Activated T-cell treated with anti-CD3 and anti-CD28 coated beads, Interleukin-2, amount 50 U/mL, for 4 hours (primary cell): ENCODE data around the gene AVEN. TPM values are rescaled to one million over a fixed set of nuclear protein-coding genes. Genes with fewer than 3 reads are reported as not detected.
"Not testable (repeated sequence)": the region's sequence is repeated elsewhere in the genome, so short reads cannot be mapped to it uniquely, and the experiment has no call there.

Experiments used
- ATAC-seq, 2 donors: fragments of 200-7000 bp; cut with Tn5 transposase; one replicate each; pipeline ENCODE4 v1.10.0; 2021
- DNase-seq: peaks from one replicate; pipeline ENCODE4 v3.0.0-alpha.2; 2020
- H3K27me3 Mint-ChIP-seq: one replicate; pipeline ENCODE4 v1.8.0; 2021; ENCODE audit warnings: low read depth, mixed read lengths
- H3K36me3 Mint-ChIP-seq: one replicate; pipeline ENCODE4 v1.8.0; 2022; ENCODE audit warnings: mixed read lengths; ENCODE audit not compliant: insufficient read depth
- H3K4me1 Mint-ChIP-seq: one replicate; pipeline ENCODE4 v1.8.0; 2021; ENCODE audit warnings: low read depth, mixed read lengths
- H3K4me3 Mint-ChIP-seq: one replicate; pipeline ENCODE4 v1.8.0; 2021; ENCODE audit warnings: mild to moderate bottlenecking, moderate library complexity, mixed read lengths
- H3K9me3 Mint-ChIP-seq: one replicate; pipeline ENCODE4 v1.8.0; 2021; ENCODE audit warnings: mixed read lengths
- total RNA-seq, 3 donors: library from RNA; stranded (reverse); gene quantifications; one replicate each; pipeline ENCODE4 v1.2.1, GENCODE V29; 2021

AVEN gene
- total RNA-seq, 3 donors from 2014 or later = 14.7 to 17.9 (median 17.2) TPM

- peaks cover 9% of the 10 kb centered on the region for H3K4me1 Mint-ChIP-seq
- ATAC-seq (peak in 1 of 2 donors; percentile 68), DNase-seq (no peak)
- no peaks in the 10 kb centered on the region for H3K9me3 Mint-ChIP-seq
- peaks cover 7% of the 10 kb centered on the region for H3K36me3 Mint-ChIP-seq
- H3K27me3 Mint-ChIP-seq = no peaks in the 10 kb centered on the region
- H3K4me3 Mint-ChIP-seq = no peak overlapping the region
Observed at GRCh38 chr15:34019369-34019990, 19.5 kb downstream of the AVEN start.

- not testable (repeated sequence) for H3K27me3 Mint-ChIP-seq, H3K36me3 Mint-ChIP-seq, DNase-seq, H3K4me1 Mint-ChIP-seq, ATAC-seq, H3K4me3 Mint-ChIP-seq, H3K9me3 Mint-ChIP-seq
Observed at GRCh38 chr15:34018738-34019137, 20.3 kb downstream of the AVEN start.

- H3K4me3 Mint-ChIP-seq = peak overlapping the region; percentile 0
- no peaks in the 10 kb centered on the region for H3K27me3 Mint-ChIP-seq
- no peak for DNase-seq
- H3K36me3 Mint-ChIP-seq = peaks cover 7% of the 10 kb centered on the region
- no peaks in the 10 kb centered on the region for H3K9me3 Mint-ChIP-seq
- peaks cover 9% of the 10 kb centered on the region for H3K4me1 Mint-ChIP-seq
- ATAC-seq = peak; percentile 40 to 41
Observed at GRCh38 chr15:34018021-34018645, 20.9 kb downstream of the AVEN start.

- no peaks in the 10 kb centered on the region for H3K9me3 Mint-ChIP-seq
- H3K4me3 Mint-ChIP-seq = no peak overlapping the region
- H3K4me1 Mint-ChIP-seq = peaks cover 9% of the 10 kb centered on the region
- ATAC-seq (no peak), DNase-seq (no peak)
- peaks cover 2% of the 10 kb centered on the region for H3K36me3 Mint-ChIP-seq
- H3K27me3 Mint-ChIP-seq = no peaks in the 10 kb centered on the region
Observed at GRCh38 chr15:34014556-34014955, 24.4 kb downstream of the AVEN start.

GRCh38 chr15:34013746-34014145 is 25.3 kb downstream of the AVEN start:
- ATAC-seq = no peak

GRCh38 chr15:34012461-34013028 is 26.5 kb downstream of the AVEN start:
- no peak for ATAC-seq
- DNase-seq = no peak
- H3K4me3 Mint-ChIP-seq = no peak overlapping the region
- no peaks in the 10 kb centered on the region for H3K9me3 Mint-ChIP-seq
- no peaks in the 10 kb centered on the region for H3K4me1 Mint-ChIP-seq
- H3K27me3 Mint-ChIP-seq = no peaks in the 10 kb centered on the region
- peaks cover 2% of the 10 kb centered on the region for H3K36me3 Mint-ChIP-seq

More at GRCh38 chr15:34013746-34014145, 25.3 kb downstream of the AVEN start:
- Mint-ChIP-seq H3K36me3 (peaks cover 2% of the 10 kb centered on the region), H3K4me3 (no peak overlapping the region), H3K27me3 (no peaks in the 10 kb centered on the region), H3K9me3 (no peaks in the 10 kb centered on the region), H3K4me1 (peaks cover 8% of the 10 kb centered on the region)
- DNase-seq = no peak

GRCh38 chr15:34011481-34011880 is 27.5 kb downstream of the AVEN start:
- no peak for ATAC-seq
- Mint-ChIP-seq H3K27me3 (no peaks in the 10 kb centered on the region), H3K4me3 (no peak overlapping the region), H3K9me3 (no peaks in the 10 kb centered on the region), H3K4me1 (no peaks in the 10 kb centered on the region), H3K36me3 (peaks cover 2% of the 10 kb centered on the region)
- DNase-seq = no peak

- Mint-ChIP-seq H3K4me1 (no peaks in the 10 kb centered on the region), H3K36me3 (peaks cover 2% of the 10 kb centered on the region), H3K27me3 (no peaks in the 10 kb centered on the region), H3K9me3 (no peaks in the 10 kb centered on the region), H3K4me3 (no peak overlapping the region)
- no peak for ATAC-seq
- no peak for DNase-seq
Observed at GRCh38 chr15:34010921-34011320, 28.1 kb downstream of the AVEN start.

- no peak for ATAC-seq
Observed at GRCh38 chr15:34009656-34010055, 29.3 kb downstream of the AVEN start.

GRCh38 chr15:34006381-34006780 is 32.6 kb downstream of the AVEN start:
- Mint-ChIP-seq H3K36me3 (peaks cover 12% of the 10 kb centered on the region), H3K4me3 (no peak overlapping the region), H3K9me3 (no peaks in the 10 kb centered on the region), H3K27me3 (no peaks in the 10 kb centered on the region), H3K4me1 (no peaks in the 10 kb centered on the region)
- no peak for ATAC-seq
- no peak for DNase-seq

More at GRCh38 chr15:34009656-34010055, 29.3 kb downstream of the AVEN start:
- Mint-ChIP-seq H3K36me3 (peaks cover 5% of the 10 kb centered on the region), H3K4me1 (no peaks in the 10 kb centered on the region), H3K4me3 (no peak overlapping the region), H3K27me3 (no peaks in the 10 kb centered on the region), H3K9me3 (no peaks in the 10 kb centered on the region)
- DNase-seq = no peak

- Mint-ChIP-seq H3K36me3 (peaks cover 14% of the 10 kb centered on the region), H3K4me1 (no peaks in the 10 kb centered on the region), H3K4me3 (no peak overlapping the region), H3K27me3 (no peaks in the 10 kb centered on the region), H3K9me3 (no peaks in the 10 kb centered on the region)
- DNase-seq (no peak), ATAC-seq (no peak)
Observed at GRCh38 chr15:34001536-34001935, 37.5 kb downstream of the AVEN start.

- ATAC-seq, H3K36me3 Mint-ChIP-seq, H3K4me3 Mint-ChIP-seq, H3K9me3 Mint-ChIP-seq, H3K27me3 Mint-ChIP-seq, H3K4me1 Mint-ChIP-seq, DNase-seq: not testable (repeated sequence)
Observed at GRCh38 chr15:33995666-33996065, 43.3 kb downstream of the AVEN start.

GRCh38 chr15:33994005-33994615 is 44.9 kb downstream of the AVEN start:
- peaks cover 3% of the 10 kb centered on the region for H3K36me3 Mint-ChIP-seq
- no peaks in the 10 kb centered on the region for H3K27me3 Mint-ChIP-seq
- ATAC-seq (no peak), DNase-seq (no peak)
- H3K4me1 Mint-ChIP-seq = no peaks in the 10 kb centered on the region
- H3K9me3 Mint-ChIP-seq = no peaks in the 10 kb centered on the region
- no peak overlapping the region for H3K4me3 Mint-ChIP-seq

GRCh38 chr15:33988384-33988783 is 50.6 kb downstream of the AVEN start:
- DNase-seq (no peak), ATAC-seq (no peak)
- Mint-ChIP-seq H3K36me3 (peaks cover 10% of the 10 kb centered on the region), H3K4me3 (no peak overlapping the region), H3K27me3 (no peaks in the 10 kb centered on the region), H3K4me1 (no peaks in the 10 kb centered on the region), H3K9me3 (no peaks in the 10 kb centered on the region)

GRCh38 chr15:33987444-33987843 is 51.6 kb downstream of the AVEN start:
- Mint-ChIP-seq H3K27me3 (no peaks in the 10 kb centered on the region), H3K36me3 (peaks cover 10% of the 10 kb centered on the region), H3K9me3 (no peaks in the 10 kb centered on the region), H3K4me3 (no peak overlapping the region), H3K4me1 (no peaks in the 10 kb centered on the region)
- DNase-seq (no peak), ATAC-seq (no peak)
